Measurements from ENCODE around the gene GLCE. TPM values are rescaled to one million over a fixed set of nuclear protein-coding genes. Genes with fewer than 3 reads are reported as not detected.

GLCE gene
- total RNA-seq, 1 experiment from 2014 or later = 12.5 TPM

- TF ChIP-seq, protein P1, sequence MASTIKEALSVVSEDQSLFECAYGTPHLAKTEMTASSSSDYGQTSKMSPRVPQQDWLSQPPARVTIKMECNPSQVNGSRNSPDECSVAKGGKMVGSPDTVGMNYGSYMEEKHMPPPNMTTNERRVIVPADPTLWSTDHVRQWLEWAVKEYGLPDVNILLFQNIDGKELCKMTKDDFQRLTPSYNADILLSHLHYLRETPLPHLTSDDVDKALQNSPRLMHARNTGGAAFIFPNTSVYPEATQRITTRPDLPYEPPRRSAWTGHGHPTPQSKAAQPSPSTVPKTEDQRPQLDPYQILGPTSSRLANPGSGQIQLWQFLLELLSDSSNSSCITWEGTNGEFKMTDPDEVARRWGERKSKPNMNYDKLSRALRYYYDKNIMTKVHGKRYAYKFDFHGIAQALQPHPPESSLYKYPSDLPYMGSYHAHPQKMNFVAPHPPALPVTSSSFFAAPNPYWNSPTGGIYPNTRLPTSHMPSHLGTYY (CRISPR knock-in tag; IDR thresholded peaks at IDR 0.05) = no peak
- TF ChIP-seq NR1H2 (CRISPR knock-in tag; IDR thresholded peaks at IDR 0.05) (no peak), NR3C1 (CRISPR knock-in tag; conservative IDR thresholded peaks at IDR 0.05; ENCODE audit: low read depth) (no peak), ETV6 (CRISPR knock-in tag; IDR thresholded peaks at IDR 0.05) (no peak), ELF4 (CRISPR knock-in tag; IDR thresholded peaks at IDR 0.05; ENCODE audit: low read depth) (no peak), ZNF317 (CRISPR knock-in tag; IDR thresholded peaks at IDR 0.05; ENCODE audit: borderline replicate concordance, low read depth) (no peak), RELA (CRISPR knock-in tag; IDR thresholded peaks at IDR 0.05; ENCODE audit: borderline replicate concordance) (no peak), ZNF396 (CRISPR knock-in tag; IDR thresholded peaks at IDR 0.05; ENCODE audit: borderline replicate concordance) (no peak), JAZF1 (CRISPR knock-in tag; IDR thresholded peaks at IDR 0.05) (no peak), TEAD1 (CRISPR knock-in tag; IDR thresholded peaks at IDR 0.05) (no peak), TCF7 (CRISPR knock-in tag; IDR thresholded peaks at IDR 0.05; ENCODE audit: low read depth) (no peak), SMAD3 (CRISPR knock-in tag; IDR thresholded peaks at IDR 0.05; ENCODE audit: borderline replicate concordance) (no peak), ZNF138 (CRISPR knock-in tag; conservative IDR thresholded peaks at IDR 0.05) (no peak), CREM (CRISPR knock-in tag; IDR thresholded peaks at IDR 0.05) (no peak), NR2C2 (CRISPR knock-in tag; IDR thresholded peaks at IDR 0.05) (no peak)
- TF ChIP-seq, protein P2, sequence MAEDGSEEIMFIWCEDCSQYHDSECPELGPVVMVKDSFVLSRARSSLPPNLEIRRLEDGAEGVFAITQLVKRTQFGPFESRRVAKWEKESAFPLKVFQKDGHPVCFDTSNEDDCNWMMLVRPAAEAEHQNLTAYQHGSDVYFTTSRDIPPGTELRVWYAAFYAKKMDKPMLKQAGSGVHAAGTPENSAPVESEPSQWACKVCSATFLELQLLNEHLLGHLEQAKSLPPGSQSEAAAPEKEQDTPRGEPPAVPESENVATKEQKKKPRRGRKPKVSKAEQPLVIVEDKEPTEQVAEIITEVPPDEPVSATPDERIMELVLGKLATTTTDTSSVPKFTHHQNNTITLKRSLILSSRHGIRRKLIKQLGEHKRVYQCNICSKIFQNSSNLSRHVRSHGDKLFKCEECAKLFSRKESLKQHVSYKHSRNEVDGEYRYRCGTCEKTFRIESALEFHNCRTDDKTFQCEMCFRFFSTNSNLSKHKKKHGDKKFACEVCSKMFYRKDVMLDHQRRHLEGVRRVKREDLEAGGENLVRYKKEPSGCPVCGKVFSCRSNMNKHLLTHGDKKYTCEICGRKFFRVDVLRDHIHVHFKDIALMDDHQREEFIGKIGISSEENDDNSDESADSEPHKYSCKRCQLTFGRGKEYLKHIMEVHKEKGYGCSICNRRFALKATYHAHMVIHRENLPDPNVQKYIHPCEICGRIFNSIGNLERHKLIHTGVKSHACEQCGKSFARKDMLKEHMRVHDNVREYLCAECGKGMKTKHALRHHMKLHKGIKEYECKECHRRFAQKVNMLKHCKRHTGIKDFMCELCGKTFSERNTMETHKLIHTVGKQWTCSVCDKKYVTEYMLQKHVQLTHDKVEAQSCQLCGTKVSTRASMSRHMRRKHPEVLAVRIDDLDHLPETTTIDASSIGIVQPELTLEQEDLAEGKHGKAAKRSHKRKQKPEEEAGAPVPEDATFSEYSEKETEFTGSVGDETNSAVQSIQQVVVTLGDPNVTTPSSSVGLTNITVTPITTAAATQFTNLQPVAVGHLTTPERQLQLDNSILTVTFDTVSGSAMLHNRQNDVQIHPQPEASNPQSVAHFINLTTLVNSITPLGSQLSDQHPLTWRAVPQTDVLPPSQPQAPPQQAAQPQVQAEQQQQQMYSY (CRISPR knock-in tag; IDR thresholded peaks at IDR 0.05) = no peak
- TF ChIP-seq, protein P3, sequence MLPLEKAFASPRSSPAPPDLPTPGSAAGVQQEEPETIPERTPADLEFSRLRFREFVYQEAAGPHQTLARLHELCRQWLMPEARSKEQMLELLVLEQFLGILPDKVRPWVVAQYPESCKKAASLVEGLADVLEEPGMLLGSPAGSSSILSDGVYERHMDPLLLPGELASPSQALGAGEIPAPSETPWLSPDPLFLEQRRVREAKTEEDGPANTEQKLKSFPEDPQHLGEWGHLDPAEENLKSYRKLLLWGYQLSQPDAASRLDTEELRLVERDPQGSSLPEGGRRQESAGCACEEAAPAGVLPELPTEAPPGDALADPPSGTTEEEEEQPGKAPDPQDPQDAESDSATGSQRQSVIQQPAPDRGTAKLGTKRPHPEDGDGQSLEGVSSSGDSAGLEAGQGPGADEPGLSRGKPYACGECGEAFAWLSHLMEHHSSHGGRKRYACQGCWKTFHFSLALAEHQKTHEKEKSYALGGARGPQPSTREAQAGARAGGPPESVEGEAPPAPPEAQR (CRISPR knock-in tag; IDR thresholded peaks at IDR 0.05) = no peak
These were observed 125.4 kb downstream of the GLCE start (continued) for GRCh38 chr15:69285834-69286233.

DNA sequence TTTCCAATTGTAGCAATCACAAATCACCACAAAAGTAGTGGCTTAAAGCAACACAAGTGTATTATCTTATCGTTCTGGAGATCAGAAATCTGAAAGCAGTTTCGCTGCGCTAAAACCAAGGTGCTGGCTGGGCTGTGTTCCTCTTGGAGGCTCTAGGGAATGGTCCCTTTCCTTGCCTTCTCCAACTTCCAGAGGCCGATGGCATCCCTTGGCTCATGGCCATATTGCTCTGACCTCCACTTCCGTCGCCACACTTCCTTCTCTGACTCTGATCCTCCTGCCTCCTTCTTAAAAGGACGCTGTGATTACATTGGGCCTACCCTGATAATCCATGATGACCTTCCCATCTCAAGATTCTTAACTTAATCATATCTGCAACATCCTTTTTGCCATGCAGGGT, 127.6 kb downstream of the GLCE start:
- Mint-ChIP-seq H3K9me3 (no peaks in the 10 kb centered on the region), H3K36me3 (no peaks in the 10 kb centered on the region), H3K27ac (no peak overlapping the region), H3K4me3 (no peak overlapping the region), H3K4me1 (peaks cover 13% of the 10 kb centered on the region), H3K27me3 (ENCODE audit: low read depth) (no peaks in the 10 kb centered on the region; the same call in 1 of the 2 replicates)
- ChIA-PET CTCF (interaction anchor here (1.1 to 2.4 kb wide), 2 partner anchors 12 to 256 kb away, joined by 3 to 10 read pairs; partner anchors contain the start of gene PAQR5), POLR2A (no interaction called here)
- ATAC-seq (no peak), DNase-seq (ENCODE audit: low spot score) (no peak)
- TF ChIP-seq SMAD3 (CRISPR knock-in tag; IDR thresholded peaks at IDR 0.05; ENCODE audit: borderline replicate concordance) (no peak), MYBL2 (CRISPR knock-in tag; IDR thresholded peaks at IDR 0.05) (no peak), PRRX2 (CRISPR knock-in tag; IDR thresholded peaks at IDR 0.05) (no peak)

Measured in WTC11 (cell line).